GM12875 (cell line): ENCODE results near the gene GLG1.

Experiments
- H3K4me3 ChIP-seq: one replicate; pipeline ENCODE4 v1.5.1; 2011; ENCODE audit warnings: low read depth, low read length, control low read depth
- TF ChIP-seq, protein P1 (sequence below): IDR thresholded peaks from 2 replicates; pipeline ENCODE4 v1.5.1; 2011; ENCODE audit warnings: low read depth, mild to moderate bottlenecking, control low read depth, inconsistent platforms, low read length, moderate library complexity, borderline replicate concordance; ENCODE audit not compliant: insufficient read depth

The GLG1 gene

DNA sequence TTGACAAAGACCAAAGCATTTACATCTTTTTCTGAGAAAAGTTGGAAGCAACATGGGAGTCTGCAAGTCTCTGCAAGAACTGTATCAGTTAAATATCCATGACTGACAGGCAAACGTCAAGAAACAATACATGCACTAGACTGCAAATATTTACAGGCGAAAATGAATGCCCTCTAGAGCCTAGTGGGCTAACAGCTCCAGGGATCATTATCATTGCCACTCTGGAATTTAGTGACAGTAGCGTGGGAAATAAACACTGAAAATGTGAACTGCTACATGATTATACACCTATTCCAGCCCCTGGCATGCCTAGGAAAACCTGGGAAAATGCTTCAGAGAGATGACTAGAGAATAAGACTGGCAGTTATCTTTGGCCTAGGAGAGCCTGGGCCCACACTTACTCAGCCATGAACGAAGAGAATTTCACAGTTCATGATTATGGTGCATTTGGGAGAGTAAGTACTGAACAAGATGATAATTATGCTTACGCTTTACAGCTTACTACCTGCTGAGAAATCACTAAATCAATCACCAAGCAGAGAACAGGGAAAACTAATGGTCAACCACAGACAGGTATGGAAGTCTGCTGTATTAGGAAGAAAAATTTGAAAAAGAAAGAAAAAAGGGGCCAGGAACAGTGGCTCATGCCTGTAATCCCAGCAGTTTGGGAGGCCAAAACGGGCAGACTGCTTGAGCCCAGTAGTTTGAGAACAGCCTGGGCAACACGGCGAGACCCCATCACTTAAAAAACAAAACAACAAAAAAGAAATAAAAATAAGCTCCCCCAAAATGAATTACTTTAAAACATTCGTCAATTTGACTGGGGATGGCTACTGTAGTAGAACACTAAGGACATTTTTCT, 119.0 kb downstream of the GLG1 start:
- TF ChIP-seq, protein P1, sequence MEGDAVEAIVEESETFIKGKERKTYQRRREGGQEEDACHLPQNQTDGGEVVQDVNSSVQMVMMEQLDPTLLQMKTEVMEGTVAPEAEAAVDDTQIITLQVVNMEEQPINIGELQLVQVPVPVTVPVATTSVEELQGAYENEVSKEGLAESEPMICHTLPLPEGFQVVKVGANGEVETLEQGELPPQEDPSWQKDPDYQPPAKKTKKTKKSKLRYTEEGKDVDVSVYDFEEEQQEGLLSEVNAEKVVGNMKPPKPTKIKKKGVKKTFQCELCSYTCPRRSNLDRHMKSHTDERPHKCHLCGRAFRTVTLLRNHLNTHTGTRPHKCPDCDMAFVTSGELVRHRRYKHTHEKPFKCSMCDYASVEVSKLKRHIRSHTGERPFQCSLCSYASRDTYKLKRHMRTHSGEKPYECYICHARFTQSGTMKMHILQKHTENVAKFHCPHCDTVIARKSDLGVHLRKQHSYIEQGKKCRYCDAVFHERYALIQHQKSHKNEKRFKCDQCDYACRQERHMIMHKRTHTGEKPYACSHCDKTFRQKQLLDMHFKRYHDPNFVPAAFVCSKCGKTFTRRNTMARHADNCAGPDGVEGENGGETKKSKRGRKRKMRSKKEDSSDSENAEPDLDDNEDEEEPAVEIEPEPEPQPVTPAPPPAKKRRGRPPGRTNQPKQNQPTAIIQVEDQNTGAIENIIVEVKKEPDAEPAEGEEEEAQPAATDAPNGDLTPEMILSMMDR, result no peak
- H3K4me3 ChIP-seq, result no peak overlapping the region

DNA sequence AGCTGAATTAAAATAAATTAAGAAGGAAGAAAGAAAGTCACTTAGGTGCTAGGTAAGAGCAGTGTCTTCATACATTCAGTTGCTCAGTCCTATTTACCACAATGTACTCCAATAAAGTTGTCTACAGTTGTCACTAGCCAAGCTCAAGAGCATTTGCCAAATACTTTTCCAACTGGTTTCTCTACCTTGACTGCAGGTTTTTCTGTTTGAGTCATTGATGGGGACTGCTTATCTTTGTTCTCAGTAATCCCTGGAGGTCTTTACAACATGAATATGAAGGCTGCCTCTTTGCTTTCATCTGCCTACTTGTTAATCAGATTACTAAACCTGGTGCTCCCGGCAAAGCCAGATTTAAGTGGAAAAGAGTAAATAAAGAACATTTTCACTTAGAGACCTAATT, 121.0 kb downstream of the GLG1 start:
- no peak overlapping the region for H3K4me3 ChIP-seq
- TF ChIP-seq, protein P1, result no peak

DNA sequence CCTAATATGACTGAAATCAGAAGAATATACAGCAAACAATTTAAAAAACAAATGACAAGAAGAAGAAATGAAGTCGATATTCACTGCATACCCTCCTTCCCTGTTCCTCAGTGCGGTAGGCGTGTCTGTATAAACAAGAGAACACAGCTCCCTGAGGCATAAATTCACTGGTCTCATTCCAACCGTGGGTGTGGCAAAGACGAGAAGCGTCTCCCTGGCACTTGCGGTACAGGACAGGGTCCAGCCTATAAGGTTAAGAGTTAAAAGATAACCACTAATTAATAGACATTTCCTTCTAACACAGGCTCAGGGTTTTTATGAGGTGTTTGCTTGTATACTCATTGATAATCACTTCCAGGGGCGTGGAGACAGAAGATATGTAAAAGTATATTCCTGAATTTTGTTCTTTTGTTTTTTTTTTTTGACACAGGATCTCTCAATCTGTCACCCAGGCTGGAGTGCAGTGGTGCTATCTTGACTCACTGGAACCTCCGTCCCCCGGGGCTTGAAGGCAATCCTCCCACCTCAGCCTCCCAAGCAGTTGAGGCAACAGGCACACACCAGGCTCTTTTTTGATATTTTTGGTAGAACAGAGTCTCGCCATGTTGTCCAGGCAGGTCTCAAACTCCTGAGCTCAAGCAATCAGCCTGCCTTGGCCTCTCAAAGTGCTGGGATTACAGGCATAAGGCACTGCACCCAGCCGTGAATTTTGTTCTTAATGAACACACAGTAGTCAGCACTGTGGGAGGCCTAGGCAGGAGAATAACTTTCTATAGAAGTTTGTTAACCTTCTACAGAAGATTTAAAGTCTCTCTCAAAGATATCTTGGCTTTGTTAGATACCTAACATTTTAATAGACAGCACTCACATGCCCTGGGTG, 126.5 kb downstream of the GLG1 start:
- TF ChIP-seq, protein P1, result no peak
- H3K4me3 ChIP-seq, result no peak overlapping the region

DNA sequence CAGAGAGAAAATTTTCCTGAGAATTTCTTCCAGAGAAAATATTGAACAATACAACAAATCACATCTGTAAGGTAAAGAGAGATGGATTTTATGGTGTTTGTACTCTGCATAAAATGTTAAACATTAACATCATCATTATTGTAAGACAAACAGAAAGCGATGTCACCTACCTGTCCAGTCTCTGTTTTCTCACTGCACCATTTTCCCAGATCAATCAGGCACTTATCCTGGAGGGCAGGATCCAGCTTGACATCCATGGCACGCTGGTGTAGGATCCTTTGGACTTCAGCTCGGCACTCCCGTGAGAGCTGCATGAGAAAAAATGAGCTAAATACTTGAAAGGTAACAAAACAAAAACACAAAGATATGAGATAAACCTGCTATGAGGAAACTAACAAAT, 129.7 kb downstream of the GLG1 start:
- TF ChIP-seq, protein P1, result no peak
- H3K4me3 ChIP-seq, result no peak overlapping the region

DNA sequence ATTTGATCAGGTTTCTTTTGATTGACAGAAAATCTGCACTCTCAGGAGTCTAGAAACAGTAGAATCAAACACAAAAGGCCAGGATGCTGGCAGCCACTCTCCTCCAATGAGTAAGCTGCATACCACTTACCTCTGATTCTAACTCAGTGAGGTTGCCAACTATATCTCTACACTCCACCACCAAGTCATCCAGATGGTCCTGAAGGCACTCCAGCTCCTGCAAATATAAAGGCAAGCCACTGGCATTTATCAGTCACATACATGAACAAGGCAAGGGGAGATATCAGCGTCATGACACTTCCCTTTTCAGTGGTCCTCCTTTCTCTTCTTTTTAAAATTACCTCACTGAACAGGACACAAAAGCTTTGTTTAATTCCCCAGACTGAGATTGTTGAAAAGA, 132.5 kb downstream of the GLG1 start:
- no peak overlapping the region for H3K4me3 ChIP-seq
- TF ChIP-seq, protein P1, result no peak

DNA sequence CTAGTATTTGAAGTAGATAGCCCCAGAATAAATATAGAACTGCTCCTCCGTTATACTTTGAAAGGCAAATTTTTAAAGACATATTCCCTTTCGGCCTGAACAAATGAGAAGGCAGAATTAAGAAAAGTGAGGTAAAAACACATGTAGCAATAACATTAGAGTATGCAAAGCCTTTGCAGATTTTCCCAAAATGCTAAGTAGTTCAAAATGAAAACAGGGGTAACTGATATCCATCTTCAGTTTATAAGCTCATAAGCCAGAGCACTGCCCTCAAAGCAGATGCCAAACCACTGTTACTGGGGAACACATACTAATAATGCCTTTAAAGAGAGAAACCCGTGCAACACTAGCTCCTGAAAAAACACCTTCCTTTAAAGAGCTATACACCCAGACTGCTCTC, 134.4 kb downstream of the GLG1 start:
- TF ChIP-seq, protein P1, result no peak
- H3K4me3 ChIP-seq, result no peak overlapping the region
